OCI-LY1 (cell line): ENCODE measurements around the gene C4orf36.

Experiments
- H2AFZ ChIP-seq: fragments of 200-600 bp; sonication (generic), shearing (Covaris generic); 2 replicates; pipeline ENCODE4 v1.6.0; 2014; ENCODE audit warnings: antibody characterized with exemption, mild to moderate bottlenecking, low read length
- H3F3A ChIP-seq: fragments of 200-600 bp; sonication (generic), shearing (Covaris generic); 2 replicates; pipeline ENCODE4 v1.6.0; 2014; ENCODE audit warnings: mild to moderate bottlenecking, antibody characterized with exemption, low read length, moderate library complexity; ENCODE audit not compliant: insufficient read depth
- H3K27ac ChIP-seq: fragments of 200-600 bp; sonication (generic); 2 replicates; pipeline ENCODE4 v1.5.1; 2014; ENCODE audit warnings: low read length, mixed run types, mild to moderate bottlenecking, low read depth; ENCODE audit not compliant: poor library complexity, severe bottlenecking
- H3K27me3 ChIP-seq: fragments of 200-600 bp; sonication (generic); 2 replicates; pipeline ENCODE4 v1.6.0; 2014; ENCODE audit warnings: antibody characterized with exemption, mild to moderate bottlenecking, low read length, moderate library complexity; ENCODE audit not compliant: insufficient read depth
- H3K36me3 ChIP-seq: fragments of 200-600 bp; sonication (generic); 2 replicates; pipeline ENCODE4 v1.6.1; 2014; ENCODE audit warnings: mild to moderate bottlenecking, antibody characterized with exemption, low read length, moderate library complexity, mixed read lengths; ENCODE audit not compliant: insufficient read depth
- H3K4me1 ChIP-seq: fragments of 200-600 bp; sonication (generic); 2 replicates; pipeline ENCODE4 v1.5.1; 2014; ENCODE audit warnings: mild to moderate bottlenecking, low read length, moderate library complexity; ENCODE audit not compliant: insufficient read depth, severe bottlenecking
- H3K4me2 ChIP-seq: fragments of 200-600 bp; sonication (generic), shearing (Covaris generic); 2 replicates; pipeline ENCODE4 v1.6.1; 2014; ENCODE audit warnings: low read length
- H3K4me3 ChIP-seq: fragments of 200-600 bp; sonication (generic); 2 replicates; pipeline ENCODE4 v1.5.1; 2014; ENCODE audit warnings: low read length, low read depth, mild to moderate bottlenecking, mixed read lengths; ENCODE audit not compliant: poor library complexity, severe bottlenecking
- H3K79me2 ChIP-seq: fragments of 200-600 bp; shearing (Covaris generic); 2 replicates; pipeline ENCODE4 v1.6.1; 2016; ENCODE audit warnings: mixed run types, low read length, mixed read lengths; ENCODE audit not compliant: insufficient read depth
- H3K9ac ChIP-seq: fragments of 200-600 bp; sonication (generic), shearing (Covaris generic); 2 replicates; pipeline ENCODE4 v1.6.1; 2014; ENCODE audit warnings: mild to moderate bottlenecking, low read length, mixed read lengths
- H3K9me2 ChIP-seq: fragments of 200-600 bp; sonication (generic), shearing (Covaris generic); 2 replicates; pipeline ENCODE4 v1.6.1; 2014; ENCODE audit warnings: low read depth, mild to moderate bottlenecking, low read length, mixed read lengths
- H3K9me3 ChIP-seq: fragments of 200-600 bp; shearing (Covaris generic); 2 replicates; pipeline ENCODE4 v1.6.1; 2014; ENCODE audit warnings: low read length, mixed read lengths
- H4K20me1 ChIP-seq: fragments of 200-600 bp; sonication (generic), shearing (Covaris generic); 2 replicates; pipeline ENCODE4 v1.6.0; 2016; ENCODE audit warnings: mild to moderate bottlenecking, low read length; ENCODE audit not compliant: insufficient read depth
- EZH2 ChIP-seq: fragments of 200-600 bp; sonication (generic), shearing (Covaris generic); IDR thresholded peaks from 2 replicates; pipeline ENCODE4 v1.8.0; 2017; ENCODE audit warnings: borderline replicate concordance, mixed run types, mild to moderate bottlenecking, antibody characterized with exemption, low read length, moderate library complexity, mixed read lengths
- TF ChIP-seq, protein P1 (sequence below): fragments of 200-600 bp; sonication (generic), shearing (Covaris generic); IDR thresholded peaks from 2 replicates; pipeline ENCODE4 v1.5.1; 2017; ENCODE audit warnings: mild to moderate bottlenecking, antibody characterized with exemption, low read length, moderate library complexity, mixed read lengths

C4orf36 gene

DNA sequence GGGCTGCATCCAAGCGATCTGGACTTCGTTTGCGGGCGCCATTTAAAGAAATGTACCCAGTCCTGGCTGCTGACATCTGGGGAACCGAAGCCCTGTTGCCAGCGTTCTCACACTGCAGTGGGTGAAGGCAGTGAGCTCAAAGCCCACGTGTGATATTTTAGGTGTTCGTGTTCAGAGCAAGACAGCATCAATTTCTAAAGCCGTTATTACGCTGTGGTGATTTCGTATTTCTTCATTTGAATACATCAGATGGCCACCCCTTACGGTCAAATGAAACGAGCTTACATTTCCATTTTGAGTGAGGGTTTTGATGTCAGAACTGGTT, 376 bp upstream of the C4orf36 start:
- no peaks in the 10 kb centered on the region for H3K79me2 ChIP-seq
- peak overlapping the region; percentile 58 for H3K4me2 ChIP-seq
- H4K20me1 ChIP-seq, result no peaks in the 10 kb centered on the region
- H3K9me2 ChIP-seq, result no peaks in the 10 kb centered on the region
- no peaks in the 10 kb centered on the region for H3K36me3 ChIP-seq
- H3K4me3 ChIP-seq, result peak overlapping the region; percentile 52
- H3K9ac ChIP-seq, result no peak overlapping the region
- H3F3A ChIP-seq, result no peaks in the 10 kb centered on the region
- no peaks in the 10 kb centered on the region for H3K4me1 ChIP-seq
- TF ChIP-seq, protein P1, sequence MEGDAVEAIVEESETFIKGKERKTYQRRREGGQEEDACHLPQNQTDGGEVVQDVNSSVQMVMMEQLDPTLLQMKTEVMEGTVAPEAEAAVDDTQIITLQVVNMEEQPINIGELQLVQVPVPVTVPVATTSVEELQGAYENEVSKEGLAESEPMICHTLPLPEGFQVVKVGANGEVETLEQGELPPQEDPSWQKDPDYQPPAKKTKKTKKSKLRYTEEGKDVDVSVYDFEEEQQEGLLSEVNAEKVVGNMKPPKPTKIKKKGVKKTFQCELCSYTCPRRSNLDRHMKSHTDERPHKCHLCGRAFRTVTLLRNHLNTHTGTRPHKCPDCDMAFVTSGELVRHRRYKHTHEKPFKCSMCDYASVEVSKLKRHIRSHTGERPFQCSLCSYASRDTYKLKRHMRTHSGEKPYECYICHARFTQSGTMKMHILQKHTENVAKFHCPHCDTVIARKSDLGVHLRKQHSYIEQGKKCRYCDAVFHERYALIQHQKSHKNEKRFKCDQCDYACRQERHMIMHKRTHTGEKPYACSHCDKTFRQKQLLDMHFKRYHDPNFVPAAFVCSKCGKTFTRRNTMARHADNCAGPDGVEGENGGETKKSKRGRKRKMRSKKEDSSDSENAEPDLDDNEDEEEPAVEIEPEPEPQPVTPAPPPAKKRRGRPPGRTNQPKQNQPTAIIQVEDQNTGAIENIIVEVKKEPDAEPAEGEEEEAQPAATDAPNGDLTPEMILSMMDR, result no peak
- TF ChIP-seq EZH2, result no peak
- H3K9me3 ChIP-seq, result no peaks in the 10 kb centered on the region
- no peak overlapping the region for H3K27ac ChIP-seq
- no peak overlapping the region; the same call in 1 of the 2 replicates for H2AFZ ChIP-seq
- no peaks in the 10 kb centered on the region for H3K27me3 ChIP-seq

DNA sequence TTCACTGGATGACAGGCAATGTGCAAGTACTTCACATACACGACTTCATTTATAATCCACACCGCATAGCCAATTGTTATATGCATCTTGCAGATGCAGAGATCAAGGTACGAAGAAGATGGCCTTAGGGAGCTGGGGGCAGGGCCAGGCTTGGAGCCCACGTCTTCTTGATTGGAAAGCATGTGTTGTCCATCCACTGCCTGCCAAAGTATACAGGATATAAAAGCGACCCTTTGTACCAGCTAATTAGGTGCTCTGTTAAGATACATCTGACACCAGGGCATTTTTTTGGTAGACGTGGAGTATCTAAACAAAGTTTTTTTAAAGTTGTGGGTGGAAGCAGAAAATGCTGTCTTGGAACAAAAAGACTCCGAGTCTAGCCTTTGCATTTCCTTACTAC, 1.4 kb downstream of the C4orf36 start:
- Histone ChIP-seq H3K79me2 (no peaks in the 10 kb centered on the region), H3F3A (no peaks in the 10 kb centered on the region), H3K9me3 (no peaks in the 10 kb centered on the region), H4K20me1 (no peaks in the 10 kb centered on the region), H3K9me2 (no peaks in the 10 kb centered on the region), H3K36me3 (no peaks in the 10 kb centered on the region), H3K27me3 (no peaks in the 10 kb centered on the region), H3K9ac (no peak overlapping the region), H3K4me2 (no peak overlapping the region), H3K27ac (no peak overlapping the region), H3K4me3 (no peak overlapping the region), H3K4me1 (no peaks in the 10 kb centered on the region), H2AFZ (no peak overlapping the region)
- TF ChIP-seq, protein P1, result no peak
- TF ChIP-seq EZH2, result no peak

DNA sequence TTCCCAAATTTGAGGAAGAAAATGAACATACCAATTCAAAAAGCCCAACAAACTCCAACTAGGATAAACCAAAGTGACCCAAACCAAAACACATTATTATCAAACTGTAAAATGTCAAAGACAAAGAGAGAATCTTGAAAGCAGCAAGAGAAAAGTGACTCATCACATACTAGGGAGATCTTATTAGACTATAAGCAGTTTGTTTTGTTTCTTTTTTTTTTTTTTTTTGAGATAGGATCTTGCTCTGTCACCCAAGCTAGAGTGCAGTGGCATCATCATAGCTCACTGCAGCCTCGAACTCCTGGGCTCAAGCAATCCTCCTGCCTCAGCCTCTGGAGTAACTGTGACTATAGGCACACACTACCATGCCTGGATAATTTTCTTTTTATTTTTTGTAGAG, 12.6 kb downstream of the C4orf36 start:
- Histone ChIP-seq H3K9ac (no peak overlapping the region), H2AFZ (no peak overlapping the region), H3F3A (no peaks in the 10 kb centered on the region), H3K27ac (no peak overlapping the region), H3K4me2 (no peak overlapping the region), H3K9me2 (no peaks in the 10 kb centered on the region), H3K27me3 (no peaks in the 10 kb centered on the region), H3K4me1 (no peaks in the 10 kb centered on the region), H3K4me3 (no peak overlapping the region), H3K36me3 (no peaks in the 10 kb centered on the region), H4K20me1 (no peaks in the 10 kb centered on the region), H3K9me3 (0 out of 2 replicates have a peak, but pooled peaks cover 5% of the 10 kb centered on the region), H3K79me2 (no peaks in the 10 kb centered on the region)
- no peak for TF ChIP-seq EZH2
- TF ChIP-seq, protein P1, result no peak
